GM18517 (cell line): ENCODE results near the gene METTL1.
"Not testable (repeated sequence)": the region's sequence is repeated elsewhere in the genome, so short reads cannot be mapped to it uniquely, and the experiment has no call there.

ENCODE experiments used
- ATAC-seq: cut with Tn5 transposase; IDR thresholded peaks from one replicate; pipeline ENCODE4 v1.9.1; 2021; ENCODE audit warnings: mild to moderate bottlenecking, moderate library complexity; ENCODE audit not compliant: unreplicated experiment

The METTL1 gene

GRCh38 chr12:57726151-57726883 lies 45.6 kb downstream of the METTL1 start:
- no peak for ATAC-seq

- no peak for ATAC-seq
Observed at GRCh38 chr12:57725851-57726150, 46.1 kb downstream of the METTL1 start.

GRCh38 chr12:57724936-57725740 lies 46.8 kb downstream of the METTL1 start:
- no peak for ATAC-seq

GRCh38 chr12:57724003-57724935 lies 47.6 kb downstream of the METTL1 start:
- no peak for ATAC-seq

DNA sequence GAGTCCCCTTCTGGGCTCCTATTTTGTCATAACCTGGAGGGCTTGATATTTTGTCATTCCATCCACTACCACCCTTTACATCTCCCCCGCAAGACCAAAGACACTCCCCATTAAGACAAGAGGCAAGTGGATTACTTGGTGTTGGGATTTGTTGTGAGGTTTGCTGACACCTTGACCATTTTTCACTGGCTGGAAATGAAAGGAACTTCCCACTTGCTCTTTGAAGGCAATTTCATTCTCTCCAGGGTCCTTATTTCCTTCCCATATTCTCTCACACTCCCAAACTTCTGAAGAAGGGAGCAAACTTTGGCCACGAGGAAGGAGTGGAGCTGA lies 48.3 kb downstream of the METTL1 start:
- ATAC-seq = no peak

GRCh38 chr12:57722716-57723629 lies 48.9 kb downstream of the METTL1 start:
- ATAC-seq = no peak

DNA sequence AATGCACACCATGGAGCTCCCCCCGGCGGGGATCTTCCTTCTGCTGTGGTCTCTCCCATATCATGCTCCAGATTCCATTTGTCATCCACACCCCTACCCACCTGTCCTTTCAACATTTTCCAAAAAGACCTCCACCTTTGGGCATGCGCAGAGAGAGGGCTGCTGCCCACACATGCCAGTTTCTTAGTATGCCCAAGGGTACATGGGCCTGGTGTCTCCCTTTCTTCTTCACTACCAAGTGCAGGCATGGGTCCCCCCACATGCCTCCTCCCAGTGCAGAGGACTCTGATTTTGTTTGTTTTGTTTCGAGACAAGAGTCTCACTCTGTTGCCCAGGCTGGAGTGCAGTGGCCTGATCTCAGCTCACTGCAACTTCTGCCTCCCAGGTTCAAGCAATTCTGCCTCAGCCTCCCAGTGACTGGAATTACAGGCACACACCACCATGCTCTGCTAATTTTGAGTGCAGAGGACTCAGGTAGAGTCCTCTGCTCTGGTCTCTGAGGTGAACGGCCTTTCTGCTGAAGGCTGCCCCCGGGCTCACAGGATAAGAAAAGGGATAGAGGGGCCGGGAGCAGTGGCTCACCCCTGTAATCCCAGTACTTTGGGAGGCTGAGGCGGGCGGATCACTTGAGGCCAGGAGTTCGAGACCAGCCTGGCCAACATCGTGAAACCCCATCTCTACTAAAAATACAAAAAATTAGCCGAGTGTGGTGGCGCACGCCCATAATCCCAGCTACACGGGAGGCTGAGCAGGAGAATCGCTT lies 49.9 kb downstream of the METTL1 start:
- ATAC-seq = not testable (repeated sequence)

DNA sequence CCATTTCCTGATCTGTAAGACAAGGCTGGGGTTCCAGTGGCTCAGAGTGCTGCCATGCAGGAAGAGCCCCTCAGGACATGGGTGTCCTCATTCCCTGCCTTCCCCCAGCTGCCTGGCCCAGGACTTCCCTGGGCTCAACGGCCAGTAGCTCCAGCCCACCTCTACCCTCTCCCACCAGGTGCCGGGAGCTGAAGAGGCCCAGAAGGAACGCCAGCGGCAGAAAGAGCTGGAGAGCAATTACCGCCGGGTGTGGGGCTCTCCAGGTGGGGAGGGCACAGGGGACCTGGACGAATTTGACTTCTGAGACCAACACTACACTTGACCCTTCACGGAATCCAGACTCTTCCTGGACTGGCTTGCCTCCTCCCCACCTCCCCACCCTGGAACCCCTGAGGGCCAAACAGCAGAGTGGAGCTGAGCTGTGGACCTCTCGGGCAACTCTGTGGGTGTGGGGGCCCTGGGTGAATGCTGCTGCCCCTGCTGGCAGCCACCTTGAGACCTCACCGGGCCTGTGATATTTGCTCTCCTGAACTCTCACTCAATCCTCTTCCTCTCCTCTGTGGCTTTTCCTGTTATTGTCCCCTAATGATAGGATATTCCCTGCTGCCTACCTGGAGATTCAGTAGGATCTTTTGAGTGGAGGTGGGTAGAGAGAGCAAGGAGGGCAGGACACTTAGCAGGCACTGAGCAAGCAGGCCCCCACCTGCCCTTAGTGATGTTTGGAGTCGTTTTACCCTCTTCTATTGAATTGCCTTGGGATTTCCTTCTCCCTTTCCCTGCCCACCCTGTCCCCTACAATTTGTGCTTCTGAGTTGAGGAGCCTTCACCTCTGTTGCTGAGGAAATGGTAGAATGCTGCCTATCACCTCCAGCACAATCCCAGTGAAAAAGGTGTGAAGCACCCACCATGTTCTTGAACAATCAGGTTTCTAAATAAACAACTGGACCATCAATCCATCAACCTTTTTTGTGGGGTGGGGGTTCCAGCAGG lies 51.0 kb downstream of the METTL1 start:
- ATAC-seq = no peak

DNA sequence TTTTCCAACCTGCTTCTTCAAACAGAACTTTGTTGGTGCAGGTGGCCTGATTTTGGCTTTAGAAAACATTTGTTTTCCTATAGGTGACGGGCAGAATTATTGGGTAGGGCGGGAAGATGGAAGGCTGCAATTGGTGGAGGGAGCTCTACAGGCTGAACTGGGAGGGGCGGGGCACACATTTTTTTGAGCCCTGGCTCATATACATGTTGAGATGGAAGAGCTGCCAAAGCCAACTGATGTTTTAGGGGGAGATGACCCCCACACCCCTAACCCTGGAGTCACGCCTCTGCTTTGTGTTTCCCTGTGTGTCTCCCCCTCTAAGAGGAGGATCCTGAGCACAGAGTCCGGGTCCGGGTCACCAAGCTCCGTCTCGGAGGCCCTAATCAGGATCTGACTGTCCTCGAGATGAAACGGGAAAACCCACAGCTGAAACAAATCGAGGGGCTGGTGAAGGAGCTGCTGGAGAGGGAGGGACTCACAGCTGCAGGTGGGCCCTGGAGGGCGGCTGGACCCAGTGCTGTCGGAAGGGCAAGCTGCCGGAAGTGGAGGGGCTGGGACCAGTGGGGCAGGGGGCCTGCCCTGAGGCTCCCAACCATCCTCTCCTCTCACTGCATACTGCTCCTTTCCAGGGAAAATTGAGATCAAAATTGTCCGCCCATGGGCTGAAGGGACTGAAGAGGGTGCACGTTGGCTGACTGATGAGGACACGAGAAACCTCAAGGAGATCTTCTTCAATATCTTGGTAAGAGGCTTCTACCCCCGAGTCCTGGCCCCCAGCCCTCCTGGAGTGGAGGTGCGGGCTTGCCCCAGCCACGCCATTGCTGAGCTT lies 51.9 kb downstream of the METTL1 start:
- ATAC-seq = no peak

DNA sequence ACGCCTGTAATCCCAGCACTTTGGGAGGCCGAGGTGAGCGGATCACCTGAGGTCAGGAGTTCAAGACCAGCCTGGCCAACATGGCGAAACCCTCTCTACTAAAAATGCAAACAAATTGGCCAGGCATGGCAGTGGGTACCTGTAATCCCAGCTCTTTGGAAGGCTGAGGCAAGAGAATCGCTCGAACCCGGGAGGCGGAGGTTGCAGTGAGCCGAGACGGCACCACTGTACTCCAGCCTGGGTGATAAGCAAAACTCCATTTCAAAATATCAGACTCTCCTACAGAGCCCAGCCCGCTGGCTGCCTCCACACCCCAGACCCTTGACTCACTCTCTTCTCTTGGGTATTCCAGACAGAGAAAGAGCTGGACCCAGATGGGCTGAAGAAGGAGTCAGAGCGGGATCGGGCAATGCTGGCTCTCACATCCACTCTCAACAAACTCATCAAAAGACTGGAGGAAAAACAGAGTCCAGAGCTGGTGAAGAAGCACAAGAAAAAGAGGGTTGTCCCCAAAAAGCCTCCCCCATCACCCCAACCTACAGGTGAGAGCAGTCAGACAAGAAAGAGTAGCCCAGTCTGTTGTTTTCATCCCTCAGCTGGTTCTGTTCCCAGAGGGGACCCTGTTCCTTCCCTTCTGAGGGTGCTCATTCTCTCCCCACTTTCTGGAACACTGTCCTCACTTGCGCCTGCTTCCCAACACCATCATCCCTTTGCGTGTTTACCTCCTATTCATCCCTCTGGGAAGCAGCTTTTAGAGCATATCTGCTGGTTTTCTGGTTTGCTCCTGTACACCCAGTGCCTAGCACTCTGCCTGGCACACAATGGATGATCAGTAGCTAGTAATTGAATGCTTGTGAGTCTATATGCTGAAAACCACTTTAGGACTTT lies 53.0 kb downstream of the METTL1 start:
- ATAC-seq = no peak
